ENCODE data around the gene CCNJL.

The CCNJL gene

DNA sequence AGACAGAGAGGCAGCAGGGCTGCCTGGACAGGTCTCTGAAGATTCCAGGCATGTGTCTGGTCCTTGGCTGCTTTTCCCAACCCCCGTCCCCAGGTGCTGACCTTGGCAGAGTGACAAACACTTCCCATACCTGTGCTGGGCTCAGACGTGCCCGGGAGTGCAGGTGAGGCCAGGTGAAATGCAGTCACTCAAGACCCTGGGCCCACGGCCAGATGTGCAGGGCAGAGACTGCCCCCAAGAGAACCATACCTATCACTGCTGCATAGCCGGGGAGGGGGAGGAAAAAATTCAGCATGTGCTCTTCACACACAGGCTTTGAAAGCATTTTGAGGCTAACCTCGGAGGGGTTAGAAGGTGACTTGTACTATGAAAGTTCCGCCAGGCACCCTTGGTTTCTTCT is 22.6 kb downstream of the CCNJL start:
- no peak for DNase-seq

DNA sequence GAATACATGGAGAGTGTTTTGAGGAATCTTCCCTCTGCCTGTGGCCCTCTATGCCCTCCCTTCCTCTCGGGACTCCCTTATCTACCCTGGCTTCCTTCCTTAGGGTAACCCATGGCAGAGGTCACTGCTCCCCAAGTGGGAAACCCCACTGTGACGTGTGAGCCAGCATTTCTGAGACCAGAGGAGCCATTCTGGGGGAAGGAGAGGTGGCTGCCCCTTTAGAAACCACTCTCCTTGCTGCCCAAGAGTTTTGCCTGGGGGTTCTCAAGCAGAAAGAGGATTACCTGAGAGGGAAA is 23.1 kb downstream of the CCNJL start:
- DNase-seq: no peak

- DNase-seq: no peak
These were observed 24.8 kb downstream of the CCNJL start for GRCh38 chr5:160287378-160288051.

DNA sequence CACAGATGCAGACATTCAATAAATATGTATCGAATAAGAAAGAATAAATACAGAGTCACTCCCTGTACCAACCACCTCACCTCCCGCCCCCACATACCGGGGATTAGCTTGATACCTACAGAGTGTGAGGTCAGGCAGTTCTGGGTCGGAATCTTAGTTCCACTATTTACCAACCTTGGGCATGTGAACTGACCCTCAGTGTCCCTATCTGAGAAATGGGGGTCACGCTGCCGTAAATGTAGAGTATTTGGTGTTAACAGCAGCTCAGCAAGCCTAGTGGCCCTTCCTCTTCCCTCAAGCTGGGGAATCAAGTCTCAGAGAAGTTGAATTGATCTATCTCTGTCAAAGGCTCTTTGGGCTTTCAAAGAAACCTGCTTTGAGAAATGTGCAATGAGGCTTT is 25.4 kb downstream of the CCNJL start:
- no peak for DNase-seq

GRCh38 chr5:160285316-160285715 is 27.0 kb downstream of the CCNJL start:
- no peak for DNase-seq

DNA sequence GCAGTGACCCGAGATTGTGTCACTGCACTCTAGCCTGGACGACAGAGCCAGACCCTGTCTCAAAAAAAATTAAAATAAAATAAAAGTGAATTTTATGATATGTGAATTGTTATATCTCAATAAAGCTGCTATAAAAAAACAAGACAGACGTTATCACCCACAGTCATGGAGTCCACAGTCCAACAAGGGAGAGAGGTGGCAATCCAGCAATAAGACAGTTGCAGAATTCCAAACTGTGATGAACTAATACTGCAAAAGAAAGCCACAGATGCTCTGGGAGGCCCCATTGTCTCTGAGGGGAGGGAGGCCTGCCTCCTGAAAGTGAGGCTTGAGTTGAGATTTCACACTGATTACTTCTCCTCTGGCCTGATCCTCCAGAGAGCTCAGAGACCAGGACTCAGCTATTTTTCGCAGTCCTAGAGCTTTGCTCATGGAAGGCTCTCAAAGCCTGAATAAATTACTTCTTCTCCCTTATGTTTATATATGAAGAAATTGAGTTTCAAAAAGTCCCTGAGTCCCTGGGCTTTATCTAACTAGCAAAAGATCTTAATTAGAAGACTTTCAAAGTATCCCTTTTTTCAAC is 28.0 kb downstream of the CCNJL start:
- no peak for DNase-seq

GRCh38 chr5:160281275-160281674 is 31.1 kb downstream of the CCNJL start:
- no peak for DNase-seq

- DNase-seq: no peak
These were observed 31.8 kb downstream of the CCNJL start for GRCh38 chr5:160280384-160281095.

- DNase-seq: no peak
These were observed 34.0 kb downstream of the CCNJL start for GRCh38 chr5:160278343-160278742.

GRCh38 chr5:160274483-160274931 is 37.9 kb downstream of the CCNJL start:
- DNase-seq: no peak

GRCh38 chr5:160272889-160273288 is 39.5 kb downstream of the CCNJL start:
- DNase-seq: no peak

DNA sequence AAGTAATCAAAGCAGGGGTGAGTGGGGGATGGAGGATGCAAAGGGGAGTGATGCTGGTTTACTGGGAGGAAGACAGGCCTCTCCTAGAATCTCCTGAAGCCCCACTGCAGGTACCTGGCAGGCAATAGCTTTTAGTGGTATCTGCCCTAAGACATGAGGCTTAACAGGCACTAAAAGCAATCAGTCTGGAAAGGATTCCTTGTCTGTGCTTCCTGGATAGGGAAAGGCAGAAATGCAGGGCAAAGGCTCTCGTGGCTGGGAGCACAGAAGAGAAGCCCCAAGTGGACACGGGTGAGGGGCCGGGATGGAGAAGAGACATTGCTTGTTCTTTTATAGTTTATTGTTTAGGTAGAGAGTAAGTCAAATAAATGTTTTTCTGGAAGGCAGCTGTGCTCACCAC is 40.1 kb downstream of the CCNJL start:
- no peak for DNase-seq

DNA sequence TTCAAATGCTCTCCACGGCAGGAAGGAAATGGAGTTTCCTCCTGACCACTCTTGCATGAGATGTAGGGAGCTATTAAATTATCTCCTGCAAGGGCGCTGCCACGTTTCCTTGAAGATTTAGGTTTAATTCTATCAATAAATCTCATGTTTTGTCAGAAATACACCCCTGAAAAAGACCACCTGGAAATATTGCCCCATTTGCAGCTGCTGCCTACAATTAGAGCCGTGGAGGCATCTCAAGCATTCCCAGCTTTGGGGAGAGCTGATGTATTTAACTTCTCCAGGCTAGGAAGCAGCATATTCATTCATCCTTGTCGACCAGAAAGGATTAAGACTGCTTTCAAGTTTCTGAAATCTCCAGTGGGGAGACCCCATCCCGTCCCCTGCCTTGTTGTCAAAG is 40.5 kb downstream of the CCNJL start:
- no peak for DNase-seq

DNA sequence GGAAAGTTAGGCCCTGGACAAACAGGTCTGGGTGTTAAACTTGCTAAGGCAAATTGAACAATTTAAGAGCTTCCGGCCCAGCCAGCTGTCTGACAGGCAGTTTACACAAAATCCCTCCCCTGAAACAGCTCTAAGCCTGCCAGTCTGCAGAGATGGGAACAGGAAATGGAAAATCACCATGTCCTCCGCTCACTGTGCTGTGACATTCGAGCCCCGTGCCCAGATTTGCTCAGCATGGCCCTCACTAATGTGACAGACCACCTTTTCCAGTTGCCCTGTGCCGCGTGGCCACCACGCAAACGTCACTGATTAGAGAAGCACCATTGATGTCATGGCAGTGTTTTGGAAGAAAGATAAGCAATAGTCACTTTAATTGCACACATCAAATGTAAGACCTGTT is 41.0 kb downstream of the CCNJL start:
- DNase-seq: no peak

DNA sequence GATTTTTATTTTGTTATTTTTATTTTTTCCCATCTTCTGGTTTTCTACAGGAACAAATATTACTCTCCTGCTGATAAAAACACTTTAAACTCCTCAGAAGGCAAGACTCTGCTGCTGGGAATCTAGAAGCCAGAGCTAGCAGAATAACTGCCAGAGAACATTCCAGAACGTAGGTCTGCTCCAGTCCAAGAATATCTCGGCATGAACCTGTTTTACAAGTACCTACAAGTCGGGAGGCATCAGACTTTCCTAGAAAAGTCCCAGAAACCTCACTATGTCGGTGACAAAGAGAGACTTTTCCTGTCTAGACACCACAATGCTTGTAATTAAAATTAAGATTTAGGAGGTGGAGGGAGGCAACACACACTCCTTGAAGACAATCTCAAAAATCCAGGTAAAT is 41.7 kb downstream of the CCNJL start:
- no peak for DNase-seq

DNA sequence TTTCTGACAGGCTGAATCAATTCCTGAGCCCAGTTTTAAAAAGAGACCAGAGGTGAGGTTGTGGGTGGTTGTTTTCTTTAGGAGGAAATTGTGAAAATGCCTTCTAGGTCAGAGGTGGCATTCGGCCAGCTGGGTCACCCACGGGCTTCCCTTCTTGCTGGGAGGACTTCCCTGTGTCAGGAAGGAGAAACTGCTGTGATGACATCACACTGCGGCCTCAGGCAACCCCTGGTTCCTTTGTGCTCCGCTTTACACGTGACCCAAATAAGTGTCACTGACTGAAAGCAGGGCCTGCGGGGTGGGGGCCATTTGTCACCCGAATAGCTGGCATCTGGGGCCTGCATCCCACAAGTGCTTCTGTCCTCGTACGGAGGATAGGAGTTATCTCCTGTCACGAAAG is 43.3 kb downstream of the CCNJL start:
- DNase-seq: no peak

DNA sequence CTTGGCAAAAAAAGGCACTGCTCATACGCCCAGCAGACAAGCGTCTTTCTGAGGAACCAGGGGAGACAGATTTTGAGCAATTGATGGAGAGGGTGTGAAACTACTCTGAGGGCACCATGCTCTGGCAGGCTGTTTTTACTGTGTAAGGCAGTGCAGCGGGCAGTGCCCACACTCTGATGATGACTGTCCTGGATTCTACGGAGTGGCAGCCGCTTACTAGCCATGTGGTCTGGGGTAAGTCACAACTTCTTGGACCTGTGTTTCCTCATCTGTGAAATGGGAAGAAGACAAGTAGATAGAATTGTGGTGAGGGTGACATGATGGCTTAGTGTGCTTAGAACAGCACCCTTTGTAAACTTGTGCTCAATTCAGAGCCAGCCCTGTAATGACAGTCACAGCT is 44.2 kb downstream of the CCNJL start:
- no peak for DNase-seq

- DNase-seq: no peak
These were observed 45.5 kb downstream of the CCNJL start for GRCh38 chr5:160266752-160267345.

GRCh38 chr5:160266044-160266443 is 46.3 kb downstream of the CCNJL start:
- no peak for DNase-seq

DNA sequence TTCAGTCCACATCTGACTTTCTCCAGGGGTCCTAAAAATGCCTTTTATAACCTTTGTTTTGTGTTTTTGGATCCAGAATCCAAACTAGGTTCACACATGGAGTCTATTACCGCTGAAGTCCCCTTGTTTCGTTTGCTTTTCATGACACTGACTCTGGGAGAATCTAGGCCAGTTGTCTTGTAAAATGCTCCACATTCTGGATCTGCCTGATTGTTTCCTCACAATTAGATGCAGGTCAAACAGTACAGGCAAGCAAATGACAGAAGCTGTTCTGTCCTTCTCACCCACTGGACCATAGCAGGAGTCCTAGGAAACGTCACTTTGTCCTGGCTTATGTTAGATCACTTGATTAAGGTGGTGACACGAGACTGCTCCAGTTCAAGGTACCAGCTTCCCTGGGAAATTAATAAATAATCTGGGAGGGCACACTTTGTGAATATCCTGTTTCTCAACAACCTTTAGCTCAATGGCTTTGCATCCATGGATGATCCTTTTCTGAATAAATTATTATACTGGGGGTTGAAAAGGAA is 49.0 kb downstream of the CCNJL start:
- no peak for DNase-seq

DNA sequence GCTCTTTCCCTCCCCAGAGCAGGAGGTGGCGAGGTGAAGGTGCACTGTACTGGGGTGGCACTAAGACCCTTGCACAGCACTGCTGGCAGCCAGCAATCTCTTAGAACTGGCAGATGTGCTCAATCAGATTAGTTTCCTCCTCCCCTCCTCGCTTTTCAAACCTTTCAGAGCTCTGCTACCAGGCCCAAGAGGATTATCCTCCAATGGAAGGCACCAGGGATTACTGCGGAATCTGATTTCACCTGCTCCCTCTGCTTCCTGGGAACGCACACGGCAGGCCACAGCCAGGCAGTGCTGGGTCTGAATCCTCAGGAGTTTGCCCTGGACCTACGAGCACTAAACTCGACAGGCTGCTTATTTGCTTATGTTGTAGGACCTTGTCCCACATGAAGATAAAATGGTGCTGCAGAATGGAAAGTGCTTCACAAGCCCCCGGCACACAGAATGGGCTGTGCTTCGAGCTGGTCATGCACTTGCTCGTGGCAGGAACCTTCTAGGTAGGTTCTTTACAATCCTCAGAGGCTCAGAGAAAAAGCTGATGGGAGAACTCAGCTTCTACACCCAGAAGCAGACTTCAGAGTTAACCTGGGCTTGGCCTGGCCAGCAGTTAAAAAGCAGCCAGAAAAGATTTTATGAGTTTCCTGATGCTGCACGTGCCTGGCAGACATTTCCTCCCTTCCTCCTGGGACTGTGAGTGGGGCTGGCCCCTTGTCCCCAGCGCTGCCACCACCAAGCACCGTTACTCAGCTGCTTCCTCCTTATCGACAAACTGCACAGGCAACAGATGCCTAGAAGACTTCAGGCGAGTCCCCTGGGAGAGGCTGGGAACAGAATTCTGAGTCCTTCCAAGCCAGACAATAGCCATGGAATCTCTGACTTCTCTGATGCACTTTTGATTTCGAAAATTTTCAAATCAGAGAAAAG is 50.0 kb downstream of the CCNJL start:
- DNase-seq: no peak

- no peak for DNase-seq
These were observed 51.2 kb downstream of the CCNJL start for GRCh38 chr5:160260881-160261815.

Measured in stimulated activated CD4-positive, alpha-beta T cell treated with anti-CD3 and anti-CD28 coated beads, Interleukin-2, amount 100 ng/mL, for 48 hours (primary cell).